Testis (tissue), 3 donors: ENCODE data around the gene CMTR1. TPM values are rescaled to one million over a fixed set of nuclear protein-coding genes. Genes with fewer than 3 reads are reported as not detected.

Source experiments
- DNase-seq: peaks from one replicate; pipeline ENCODE4 v3.0.0-alpha.2; 2019
- H3K27ac ChIP-seq, 2 donors: fragments of 200-600 bp; sonication (generic); one replicate each; pipeline ENCODE4 v1.5.1; 2019
- H3K27me3 ChIP-seq: fragments of 200-600 bp; sonication (generic); one replicate; pipeline ENCODE4 v1.5.1; 2019
- H3K36me3 ChIP-seq: fragments of 200-600 bp; sonication (generic); one replicate; pipeline ENCODE4 v1.5.1; 2017; ENCODE audit warnings: low read depth; ENCODE audit errors: missing control alignments
- H3K4me1 ChIP-seq: fragments of 200-600 bp; sonication (generic); one replicate; pipeline ENCODE4 v1.5.1; 2019
- H3K4me3 ChIP-seq, 2 donors: fragments of 200-600 bp; sonication (generic); one replicate each; pipeline ENCODE4 v1.5.1; 2017 to 2019
- H3K9me3 ChIP-seq: fragments of 200-600 bp; sonication (generic); one replicate; pipeline ENCODE4 v1.5.1; 2017
- POLR2A ChIP-seq: fragments of 450-650 bp; IDR thresholded peaks from one replicate; pipeline ENCODE4 v1.6.1; 2017; ENCODE audit warnings: antibody characterized with exemption, mild to moderate bottlenecking, moderate library complexity
- WGBS, 2 donors: methylation state at CpG; one replicate each; pipeline ENCODE4 v1.1.5; 2018; 5-methylcytosine and 5-hydroxymethylcytosine counted together
- intact Hi-C: fragments of 100-400 bp; cut with DNase I; formaldehyde crosslinking; loops from one replicate; pipeline ENCODE4 v1.15.1; 2023; ENCODE audit warnings: low total_unique reads
- polyA plus RNA-seq: library from polyadenylated mRNA; stranded (reverse); fragments of 350-450 nt; fragmentation: Illumina TruSeq; extraction: RNeasy Lipid Tissue Mini Kit (QIAGEN cat#74804); gene quantifications from one replicate; pipeline ENCODE4 v1.2.3, GENCODE V29; 2014; ENCODE audit warnings: low read depth, low replicate concordance; ENCODE audit not compliant: insufficient read depth
- total RNA-seq, 2 donors: library from RNA; depleted of rRNA; stranded (reverse); fragments of >200 nt; gene quantifications; one replicate each; pipeline ENCODE4 v1.2.3, GENCODE V29; 2016
- TF ChIP-seq, protein P1 (sequence below), 3 experiments: fragments of 450-650 bp in 2 of 3; fragments of 200-600 bp in 1 of 3; sonication (generic) in 1 of 3; IDR thresholded peaks; one replicate each; pipeline ENCODE4 v1.5.1; 2016 to 2019; ENCODE audit warnings: antibody characterized with exemption in 3 of 3, mild to moderate bottlenecking in 2 of 3, moderate library complexity in 1 of 3

The CMTR1 gene
- total and polyA plus RNA-seq, 3 donors from 2014 or later: 123 to 234 (median 231) TPM

GRCh38 chr6:37451441-37452193 lies 18.6 kb downstream of the CMTR1 start:
- Histone ChIP-seq H3K27me3 (no peaks in the 10 kb centered on the region), H3K27ac (no peak overlapping the region), H3K9me3 (no peaks in the 10 kb centered on the region), H3K4me3 (no peak overlapping the region), H3K36me3 (peaks cover 4% of the 10 kb centered on the region), H3K4me1 (no peaks in the 10 kb centered on the region)
- no peak for TF ChIP-seq POLR2A
- TF ChIP-seq, protein P1, sequence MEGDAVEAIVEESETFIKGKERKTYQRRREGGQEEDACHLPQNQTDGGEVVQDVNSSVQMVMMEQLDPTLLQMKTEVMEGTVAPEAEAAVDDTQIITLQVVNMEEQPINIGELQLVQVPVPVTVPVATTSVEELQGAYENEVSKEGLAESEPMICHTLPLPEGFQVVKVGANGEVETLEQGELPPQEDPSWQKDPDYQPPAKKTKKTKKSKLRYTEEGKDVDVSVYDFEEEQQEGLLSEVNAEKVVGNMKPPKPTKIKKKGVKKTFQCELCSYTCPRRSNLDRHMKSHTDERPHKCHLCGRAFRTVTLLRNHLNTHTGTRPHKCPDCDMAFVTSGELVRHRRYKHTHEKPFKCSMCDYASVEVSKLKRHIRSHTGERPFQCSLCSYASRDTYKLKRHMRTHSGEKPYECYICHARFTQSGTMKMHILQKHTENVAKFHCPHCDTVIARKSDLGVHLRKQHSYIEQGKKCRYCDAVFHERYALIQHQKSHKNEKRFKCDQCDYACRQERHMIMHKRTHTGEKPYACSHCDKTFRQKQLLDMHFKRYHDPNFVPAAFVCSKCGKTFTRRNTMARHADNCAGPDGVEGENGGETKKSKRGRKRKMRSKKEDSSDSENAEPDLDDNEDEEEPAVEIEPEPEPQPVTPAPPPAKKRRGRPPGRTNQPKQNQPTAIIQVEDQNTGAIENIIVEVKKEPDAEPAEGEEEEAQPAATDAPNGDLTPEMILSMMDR (IDR thresholded peaks at IDR 0.05): no peak
- 65 to 79% methylated on average over 2 of the region's 2 CpGs for WGBS, 2 donors
- no peak for DNase-seq
- intact Hi-C loops: no loop called here

DNA sequence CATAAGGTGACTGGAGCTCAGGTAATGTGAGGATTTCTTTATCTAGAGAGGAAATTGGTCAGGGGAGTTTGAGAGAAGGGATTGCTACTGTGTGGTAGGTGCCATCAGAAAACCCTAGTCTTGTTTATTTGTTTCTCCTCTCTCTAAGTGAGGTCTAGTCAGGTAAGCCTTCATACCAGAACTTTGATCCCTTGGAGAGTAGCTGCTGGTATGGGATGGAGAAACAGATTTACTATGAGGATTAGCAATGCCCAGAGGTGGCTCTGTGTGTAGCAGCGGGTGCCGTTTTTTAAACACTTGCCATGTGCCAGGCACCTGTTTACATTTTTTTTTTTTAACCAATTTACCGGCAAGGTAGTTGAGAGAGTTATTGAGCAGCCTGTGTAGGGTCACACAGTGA lies 19.5 kb downstream of the CMTR1 start:
- intact Hi-C loops: no loop called here
- Histone ChIP-seq H3K27me3 (no peaks in the 10 kb centered on the region), H3K4me3 (no peak overlapping the region), H3K27ac (no peak overlapping the region), H3K36me3 (no peaks in the 10 kb centered on the region), H3K4me1 (peaks cover 6% of the 10 kb centered on the region), H3K9me3 (no peaks in the 10 kb centered on the region)
- TF ChIP-seq POLR2A: no peak
- TF ChIP-seq, protein P1 (IDR thresholded peaks at IDR 0.05): no peak
- DNase-seq: no peak
- 92 to 96% methylated on average over 3 of the region's 3 CpGs for WGBS, 2 donors

- H3K27ac ChIP-seq: no peak overlapping the region
- intact Hi-C loops: no loop called here
- TF ChIP-seq, protein P1 (IDR thresholded peaks at IDR 0.05): no peak
- no peak for TF ChIP-seq POLR2A
- no peaks in the 10 kb centered on the region for H3K9me3 ChIP-seq
- H3K4me3 ChIP-seq: no peak overlapping the region
- H3K36me3 ChIP-seq: no peaks in the 10 kb centered on the region
- DNase-seq: no peak
- no peaks in the 10 kb centered on the region for H3K27me3 ChIP-seq
- WGBS, 2 donors: 86 to 89% methylated on average over 8 of the region's 8 CpGs
- H3K4me1 ChIP-seq: peaks cover 6% of the 10 kb centered on the region
Measured at GRCh38 chr6:37454420-37455140, 21.6 kb downstream of the CMTR1 start.

DNA sequence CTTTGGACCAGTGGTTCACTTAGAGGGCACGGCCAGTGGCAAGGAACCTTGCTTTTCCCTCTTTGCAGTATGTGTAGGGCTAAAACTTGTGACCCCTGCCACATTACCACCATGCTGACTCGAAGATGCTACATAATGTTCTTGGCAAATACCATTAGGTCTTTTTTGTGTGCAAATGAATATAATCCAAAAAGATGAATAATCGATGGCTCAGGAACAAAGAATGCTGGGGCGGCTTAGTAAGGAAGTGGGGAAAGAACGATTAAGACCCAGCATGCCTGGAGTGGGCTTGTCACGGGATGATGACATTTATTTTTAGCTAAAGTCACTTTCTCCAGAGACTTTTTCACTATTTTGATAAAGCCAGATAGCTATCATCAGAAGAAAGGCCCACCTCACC lies 23.1 kb downstream of the CMTR1 start:
- no peak overlapping the region for H3K27ac ChIP-seq
- TF ChIP-seq, protein P1 (IDR thresholded peaks at IDR 0.05): no peak
- TF ChIP-seq POLR2A: no peak
- no peak overlapping the region for H3K4me3 ChIP-seq
- H3K9me3 ChIP-seq: no peaks in the 10 kb centered on the region
- H3K36me3 ChIP-seq: no peaks in the 10 kb centered on the region
- intact Hi-C loops: no loop called here
- H3K27me3 ChIP-seq: no peaks in the 10 kb centered on the region
- peaks cover 6% of the 10 kb centered on the region for H3K4me1 ChIP-seq
- DNase-seq: no peak
- 83 to 87% methylated on average over 6 of the region's 6 CpGs for WGBS, 2 donors
